HUES6 (cell line): ENCODE data around the gene PPP1R27.

ENCODE experiments used
- H3K27ac ChIP-seq: 2 replicates; pipeline ENCODE4 v1.7.0; 2013; ENCODE audit warnings: low read depth, mild to moderate bottlenecking, low read length, inconsistent platforms
- H3K27me3 ChIP-seq: 2 replicates; pipeline ENCODE4 v1.6.1; 2013; ENCODE audit warnings: low read length; ENCODE audit not compliant: control insufficient read depth, insufficient read depth
- H3K36me3 ChIP-seq: 2 replicates; pipeline ENCODE4 v1.6.1; 2013; ENCODE audit warnings: low read length; ENCODE audit not compliant: control insufficient read depth, insufficient read depth
- H3K4me1 ChIP-seq: 2 replicates; pipeline ENCODE4 v1.6.1; 2013; ENCODE audit warnings: low read length; ENCODE audit not compliant: control insufficient read depth, insufficient read depth
- H3K4me3 ChIP-seq: 2 replicates; pipeline ENCODE4 v1.5.1; 2013; ENCODE audit warnings: low read depth, low read length
- H3K9ac ChIP-seq: one replicate; pipeline ENCODE4 v1.6.1; 2013; ENCODE audit warnings: mild to moderate bottlenecking, low read length
- H3K9me3 ChIP-seq: 2 replicates; pipeline ENCODE4 v1.6.1; 2013; ENCODE audit warnings: low read depth, low read length; ENCODE audit not compliant: control insufficient read depth, insufficient read depth

Gene PPP1R27

DNA sequence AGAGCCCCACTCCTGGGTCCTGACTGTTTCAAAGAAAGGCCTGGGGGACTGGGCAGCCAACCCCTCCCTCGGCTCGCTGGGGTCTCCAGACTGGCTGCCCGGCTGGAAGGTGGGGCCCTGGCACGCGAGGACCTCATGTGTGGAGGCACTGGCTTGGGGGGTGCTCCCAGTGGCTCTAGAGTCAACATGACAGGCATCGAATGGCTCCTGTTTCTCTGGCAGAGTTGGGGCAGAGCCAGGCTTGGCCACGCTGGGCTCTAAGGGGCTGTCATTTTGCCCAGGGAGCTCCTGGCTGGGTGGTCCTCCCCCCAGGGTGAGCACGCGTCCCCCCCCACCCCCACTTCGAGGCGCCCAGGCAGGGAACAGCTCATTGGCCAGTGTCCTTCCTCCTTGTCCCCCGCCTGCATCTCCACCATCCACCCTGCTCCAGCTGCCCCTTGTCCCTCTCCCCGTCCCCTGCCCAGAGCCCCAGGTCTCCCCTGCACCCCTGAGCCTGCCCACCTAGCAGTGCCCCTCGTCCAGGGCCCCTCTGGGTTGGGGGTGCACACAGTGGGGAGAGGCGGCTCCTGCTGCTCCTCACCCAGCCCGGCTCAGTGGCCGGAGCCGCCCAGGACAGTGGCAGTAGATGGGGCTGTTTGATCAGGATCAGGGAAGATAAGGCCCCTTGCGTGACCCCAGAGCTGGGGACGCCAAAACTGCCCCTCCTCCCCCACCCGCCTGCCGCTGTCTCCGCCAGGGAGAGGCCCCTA, 28.2 kb downstream of the PPP1R27 start:
- H3K4me1 ChIP-seq, result no peaks in the 10 kb centered on the region

DNA sequence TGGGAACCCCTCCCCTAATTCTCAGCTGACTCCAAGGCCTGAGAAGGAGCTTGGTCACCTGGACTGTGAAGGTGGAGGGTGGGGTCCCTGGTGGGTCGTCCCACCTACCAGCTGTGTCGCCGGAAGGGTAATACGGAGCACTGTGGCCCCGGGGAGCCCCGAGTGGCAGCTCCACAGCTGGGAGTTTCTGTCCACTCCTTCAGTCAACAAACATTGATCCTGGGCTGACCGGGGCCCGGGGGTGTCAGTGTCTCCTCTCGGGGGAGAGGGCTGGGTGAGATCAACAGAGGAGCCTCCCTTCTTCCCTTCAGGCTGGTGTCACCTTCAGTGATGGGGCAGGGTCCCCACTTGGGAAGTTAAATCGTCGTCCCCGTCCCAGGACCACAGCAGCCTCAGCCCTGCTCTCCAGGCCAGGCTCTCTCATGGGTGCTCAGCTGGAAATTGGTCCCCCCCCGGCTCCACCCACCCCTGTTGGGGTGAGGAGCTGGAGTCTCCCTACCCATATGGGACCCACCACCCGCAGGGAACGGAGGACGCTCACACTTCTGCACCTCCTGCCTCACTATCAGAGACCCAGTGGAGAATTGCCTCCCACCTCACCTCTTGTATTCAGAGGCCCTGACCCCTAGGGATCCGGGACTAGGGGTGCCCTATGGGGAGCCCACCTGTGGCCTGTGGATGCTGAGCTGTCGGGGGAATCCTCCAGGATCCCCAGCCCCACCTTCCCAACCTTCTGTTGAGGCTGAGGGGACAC, 29.0 kb downstream of the PPP1R27 start:
- H3K9ac ChIP-seq, result no peak overlapping the region
- H3K36me3 ChIP-seq, result no peaks in the 10 kb centered on the region
- H3K4me3 ChIP-seq, result no peak overlapping the region
- H3K9me3 ChIP-seq, result peaks cover 3% of the 10 kb centered on the region; the same call in 1 of the 2 replicates
- H3K27me3 ChIP-seq, result peaks cover 86% of the 10 kb centered on the region
- H3K4me1 ChIP-seq, result no peaks in the 10 kb centered on the region
- H3K27ac ChIP-seq, result no peak overlapping the region

More for the DNA sequence above, 28.2 kb downstream of the PPP1R27 start:
- H3K27me3 ChIP-seq, result peaks cover 78% of the 10 kb centered on the region
- H3K27ac ChIP-seq, result no peak overlapping the region
- no peaks in the 10 kb centered on the region for H3K9me3 ChIP-seq
- H3K9ac ChIP-seq, result no peak overlapping the region
- no peaks in the 10 kb centered on the region for H3K36me3 ChIP-seq
- H3K4me3 ChIP-seq, result no peak overlapping the region

DNA sequence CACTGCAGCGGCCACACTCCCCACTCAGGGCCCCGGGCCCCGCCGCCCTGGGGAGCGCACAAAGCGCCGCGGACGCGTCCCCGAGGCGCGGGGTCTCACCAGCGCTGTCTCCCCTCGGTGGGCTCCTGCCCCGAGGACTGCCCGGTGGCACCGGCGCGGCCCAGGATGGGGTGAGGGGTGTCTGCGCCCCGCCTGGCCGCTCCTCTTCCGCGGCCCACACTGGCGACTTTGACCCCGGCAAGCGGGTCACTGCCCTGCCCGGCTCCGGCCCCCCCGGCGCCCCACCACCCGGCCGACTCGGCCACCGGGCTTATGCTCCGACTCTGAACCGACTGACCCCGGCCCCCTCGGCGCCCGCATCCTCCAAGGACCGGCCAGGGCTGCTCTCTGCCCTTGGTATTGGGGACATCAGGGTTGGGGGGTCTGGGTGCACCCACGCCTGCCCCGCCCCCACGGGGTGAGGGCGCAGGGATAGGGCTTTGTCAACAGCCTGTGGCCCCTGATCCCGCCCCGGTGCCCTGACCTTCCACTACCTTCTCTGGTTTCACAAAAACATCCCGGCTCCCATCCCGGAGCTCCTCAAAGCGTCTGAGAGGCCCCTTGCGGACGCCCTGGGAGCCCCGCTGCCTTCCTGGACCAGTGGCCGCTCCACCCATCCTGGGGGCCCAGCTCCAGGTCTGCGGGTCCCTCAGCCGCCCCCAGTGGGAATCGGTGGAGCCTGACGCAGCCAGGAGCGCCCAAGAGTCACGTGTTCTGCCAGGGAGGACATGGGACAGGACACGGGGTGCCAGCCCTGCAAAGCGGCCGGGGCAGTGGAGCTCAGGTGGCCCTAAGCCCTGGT, 30.1 kb downstream of the PPP1R27 start:
- H3K4me3 ChIP-seq, result peak overlapping the region; percentile 58
- peaks cover 97% of the 10 kb centered on the region for H3K27me3 ChIP-seq
- no peaks in the 10 kb centered on the region for H3K4me1 ChIP-seq
- no peaks in the 10 kb centered on the region for H3K36me3 ChIP-seq
- H3K27ac ChIP-seq, result no peak overlapping the region
- H3K9me3 ChIP-seq, result peaks cover 6% of the 10 kb centered on the region; the same call in 1 of the 2 replicates
- H3K9ac ChIP-seq, result no peak overlapping the region

DNA sequence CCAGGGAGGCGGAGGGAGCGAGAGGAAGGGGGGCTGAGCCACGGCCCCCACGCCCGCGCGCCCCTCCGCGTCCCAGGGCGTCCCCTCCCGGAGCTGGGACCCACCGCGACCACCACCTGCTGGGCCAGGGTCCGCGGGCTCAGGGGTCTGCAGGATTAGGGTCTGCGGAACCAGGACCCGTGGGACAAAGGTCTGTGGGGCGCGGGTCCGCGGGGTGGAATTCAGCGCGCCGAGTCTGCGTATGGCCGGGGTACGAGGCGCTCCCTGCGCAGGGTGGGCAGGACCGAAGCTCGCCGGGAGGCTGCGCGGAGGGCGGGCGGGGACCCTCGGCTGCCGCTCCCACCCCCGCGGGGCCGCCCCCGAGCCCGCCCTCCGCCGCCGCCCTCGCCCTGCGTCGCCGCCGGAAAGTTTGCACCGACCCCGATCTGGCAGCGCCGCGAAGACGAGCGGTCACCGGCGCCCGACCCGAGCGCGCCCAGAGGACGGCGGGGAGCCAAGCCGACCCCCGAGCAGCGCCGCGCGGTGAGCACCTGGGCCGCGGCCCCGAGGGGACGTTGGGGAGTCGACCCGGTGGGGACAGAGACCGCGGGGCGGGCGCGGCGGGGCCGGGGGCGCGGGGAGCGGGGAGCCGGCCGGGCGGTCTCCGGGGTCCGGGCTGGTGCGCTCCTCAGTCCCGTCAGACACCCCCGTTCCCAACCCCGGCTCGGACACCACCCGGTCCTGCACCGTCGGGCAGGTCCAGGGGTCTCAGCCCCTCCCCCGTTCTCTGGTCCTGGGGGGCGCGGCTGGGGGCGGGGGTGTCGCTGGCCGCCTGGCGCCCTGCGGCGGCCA, 30.9 kb downstream of the PPP1R27 start, which contains the start of gene GCGR:
Gene GCGR (plus strand): TSS at position 423 of the 831 bp plus-strand sequence. CDS start 4,869 bp downstream, outside the sequence.
- Histone ChIP-seq H3K4me3 (peak within 1 kb of the TSS; percentile 58), H3K27me3 (peaks cover 92% of the 10 kb centered on the region), H3K36me3 (no peaks in the 10 kb centered on the region), H3K9me3 (peaks cover 8% of the 10 kb centered on the region; the same call in 1 of the 2 replicates), H3K9ac (no peak within 1 kb of the TSS), H3K4me1 (no peaks in the 10 kb centered on the region), H3K27ac (no peak within 1 kb of the TSS)

DNA sequence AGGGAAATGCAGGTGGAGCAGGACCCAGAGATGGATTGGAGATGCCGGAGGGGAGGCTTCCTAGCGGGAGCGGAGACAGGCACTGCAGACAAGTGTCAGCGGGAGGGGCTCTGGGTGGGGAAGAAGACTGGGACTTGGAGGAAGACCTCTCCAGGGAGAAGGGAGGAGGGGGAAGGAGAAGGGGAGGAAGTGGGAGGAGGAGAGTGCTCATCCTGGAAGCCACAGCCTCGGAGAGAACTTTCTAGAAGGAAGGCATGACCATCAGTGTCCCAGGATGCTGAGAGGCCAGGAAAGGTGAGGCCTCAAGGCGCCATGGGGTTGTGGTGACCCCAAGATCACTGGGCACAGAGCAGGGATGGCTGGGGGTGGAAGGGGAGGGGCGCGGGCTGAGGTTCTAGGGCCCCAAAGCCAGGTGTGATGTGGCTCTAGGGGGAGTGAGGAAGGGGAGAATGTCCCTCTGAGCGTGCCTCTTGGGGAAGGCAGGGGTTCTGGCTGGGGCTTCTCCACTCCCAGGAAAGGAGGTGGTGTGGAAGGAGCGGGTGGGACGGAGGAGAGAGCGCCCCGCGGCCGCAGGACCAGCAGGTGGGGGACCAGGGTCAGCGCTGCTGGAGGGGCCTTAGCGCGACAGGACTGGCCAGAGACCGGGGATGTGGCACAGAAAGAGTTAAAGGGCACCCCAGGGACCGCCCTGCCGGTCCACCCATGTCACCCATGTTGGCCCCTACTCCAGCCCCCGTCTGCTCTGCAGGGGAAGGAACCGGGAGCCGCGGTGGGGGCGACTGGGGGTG, 31.8 kb downstream of the PPP1R27 start:
- H3K27me3 ChIP-seq, result peaks cover 84% of the 10 kb centered on the region
- peaks cover 8% of the 10 kb centered on the region; the same call in 1 of the 2 replicates for H3K9me3 ChIP-seq
- H3K36me3 ChIP-seq, result no peaks in the 10 kb centered on the region
- no peak overlapping the region for H3K9ac ChIP-seq
- peak overlapping the region; percentile 58 for H3K4me3 ChIP-seq
- H3K27ac ChIP-seq, result no peak overlapping the region
- no peaks in the 10 kb centered on the region for H3K4me1 ChIP-seq

DNA sequence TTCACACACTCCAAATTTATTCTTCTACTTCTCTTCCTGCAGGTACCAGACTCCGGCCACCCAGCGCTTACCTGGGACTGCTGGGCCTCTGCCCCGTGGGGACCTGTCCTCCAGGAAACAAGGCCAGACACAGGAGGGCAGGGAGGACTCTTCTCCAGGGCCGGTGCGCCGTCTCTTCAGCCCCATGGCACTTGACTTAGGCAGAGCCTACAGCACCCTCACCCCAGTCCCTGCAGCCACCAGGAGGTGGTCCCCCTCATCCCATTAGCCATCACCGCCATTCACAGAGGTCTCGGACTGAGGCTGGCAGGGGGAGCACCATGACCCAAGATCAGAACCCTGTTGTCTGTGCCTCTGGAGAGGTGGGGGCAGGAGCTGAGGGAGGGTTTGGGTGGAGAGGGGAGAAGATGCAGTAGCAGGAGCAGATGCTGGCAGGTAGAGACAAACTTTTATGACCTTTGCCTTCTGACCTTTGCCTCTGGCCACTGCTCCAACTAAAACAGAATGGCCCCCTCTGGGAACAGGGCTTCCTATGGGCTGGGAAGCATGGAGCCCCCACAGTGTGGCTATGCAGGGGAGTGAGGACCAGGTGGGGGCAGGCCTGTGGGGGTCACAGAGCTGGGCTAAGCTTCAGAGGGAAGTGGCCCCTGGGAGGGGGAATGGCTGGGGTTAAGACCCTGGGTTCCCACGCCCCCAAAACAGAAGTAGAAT, 32.6 kb downstream of the PPP1R27 start:
- Histone ChIP-seq H3K36me3 (no peaks in the 10 kb centered on the region), H3K27ac (no peak overlapping the region), H3K4me3 (no peak overlapping the region), H3K4me1 (no peaks in the 10 kb centered on the region), H3K9ac (no peak overlapping the region), H3K9me3 (peaks cover 8% of the 10 kb centered on the region; the same call in 1 of the 2 replicates), H3K27me3 (peaks cover 76% of the 10 kb centered on the region)

DNA sequence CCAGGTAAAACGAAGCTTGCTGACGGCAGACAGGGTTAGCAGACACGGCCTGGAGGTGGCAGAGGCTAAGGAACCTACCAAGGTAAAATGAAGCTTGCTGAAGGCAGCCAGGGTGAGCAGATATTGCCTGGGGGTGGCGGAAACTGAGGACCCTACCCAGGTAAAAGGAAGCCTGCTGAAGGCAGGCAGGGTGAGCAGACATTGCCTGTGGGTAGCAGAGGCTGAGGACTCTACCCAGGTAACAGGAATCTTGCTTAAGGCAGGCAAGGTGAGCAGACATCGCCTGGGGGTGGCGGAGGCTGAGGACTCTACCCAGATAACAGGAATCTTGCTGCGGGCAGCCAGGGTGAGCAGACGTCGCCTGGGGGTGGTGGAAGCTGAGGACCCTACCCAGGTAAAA, 33.5 kb downstream of the PPP1R27 start:
- Histone ChIP-seq H3K4me3 (no peak overlapping the region), H3K9me3 (peaks cover 8% of the 10 kb centered on the region; the same call in 1 of the 2 replicates), H3K9ac (no peak overlapping the region), H3K36me3 (no peaks in the 10 kb centered on the region), H3K27me3 (peaks cover 67% of the 10 kb centered on the region), H3K4me1 (no peaks in the 10 kb centered on the region), H3K27ac (no peak overlapping the region)

DNA sequence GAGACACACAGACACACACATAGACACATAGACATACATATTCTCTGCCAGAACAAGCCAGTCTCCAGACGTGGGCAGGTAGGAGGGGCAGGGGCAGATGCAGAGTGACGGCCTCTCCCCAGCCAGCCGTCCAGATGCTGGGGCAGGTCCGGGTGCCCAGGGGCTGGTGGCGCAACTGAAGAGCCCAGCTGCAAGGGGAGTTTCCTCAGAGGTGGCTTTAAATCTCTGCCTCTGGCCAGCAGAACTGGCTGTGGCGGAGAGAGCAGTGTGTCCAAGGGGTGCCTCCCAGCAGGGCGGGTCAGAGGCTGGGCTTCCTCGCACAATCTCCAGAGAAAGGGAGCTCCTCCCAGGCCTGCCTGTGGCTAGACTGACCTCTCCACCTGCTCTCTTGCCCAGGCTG, 40.3 kb downstream of the PPP1R27 start:
- Histone ChIP-seq H3K27me3 (no peaks in the 10 kb centered on the region), H3K9me3 (no peaks in the 10 kb centered on the region), H3K4me3 (no peak overlapping the region), H3K36me3 (no peaks in the 10 kb centered on the region), H3K9ac (no peak overlapping the region), H3K4me1 (no peaks in the 10 kb centered on the region), H3K27ac (no peak overlapping the region)

DNA sequence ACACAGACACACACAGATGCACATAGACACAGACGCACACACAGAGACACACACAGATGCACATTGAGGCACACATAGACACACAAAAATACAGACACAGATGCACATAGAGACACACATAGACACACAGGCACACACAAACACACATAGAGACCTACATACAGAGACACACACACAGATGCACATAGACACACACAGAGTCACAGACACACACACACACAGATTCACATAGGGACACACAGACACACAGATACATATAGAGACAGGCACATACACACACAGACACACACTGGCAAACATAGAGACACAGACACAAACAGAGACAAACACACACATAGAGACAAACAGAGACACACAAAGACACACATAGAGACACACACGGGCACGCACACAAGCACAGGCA, 40.8 kb downstream of the PPP1R27 start:
- Histone ChIP-seq H3K4me1 (no peaks in the 10 kb centered on the region), H3K27ac (no peak overlapping the region), H3K9me3 (no peaks in the 10 kb centered on the region), H3K36me3 (no peaks in the 10 kb centered on the region), H3K27me3 (no peaks in the 10 kb centered on the region), H3K4me3 (no peak overlapping the region), H3K9ac (no peak overlapping the region)
